Effector memory CD4-positive, alpha-beta T cell (primary cell): Measurements from ENCODE around the gene CKAP4.

ENCODE experiments used
- DNase-seq, 3 donors: peaks; one replicate each; pipeline ENCODE4 v3.0.0-alpha.2; 2020
- H3K27ac ChIP-seq: 2 replicates; pipeline ENCODE4 v1.7.0; 2013; ENCODE audit warnings: mild to moderate bottlenecking, low read length, moderate library complexity; ENCODE audit not compliant: insufficient read depth, poor library complexity, severe bottlenecking
- H3K27me3 ChIP-seq: replicated peaks from 2 replicates; pipeline ENCODE4 v1.7.0; 2013; ENCODE audit warnings: mild to moderate bottlenecking, low read length; ENCODE audit not compliant: insufficient read depth, control insufficient read depth, poor library complexity, severe bottlenecking
- H3K36me3 ChIP-seq: 2 replicates; pipeline ENCODE4 v1.7.0; 2013; ENCODE audit warnings: mild to moderate bottlenecking, low read length, moderate library complexity; ENCODE audit not compliant: control insufficient read depth, insufficient read depth
- H3K4me1 ChIP-seq: 2 replicates; pipeline ENCODE4 v1.7.0; 2013; ENCODE audit warnings: low read length, mild to moderate bottlenecking; ENCODE audit not compliant: control insufficient read depth, insufficient read depth, poor library complexity, severe bottlenecking
- H3K4me3 ChIP-seq: 2 replicates; pipeline ENCODE4 v1.7.0; 2013; ENCODE audit warnings: low read length, low read depth, mild to moderate bottlenecking; ENCODE audit not compliant: insufficient read depth, poor library complexity, severe bottlenecking
- H3K9me3 ChIP-seq: 2 replicates; pipeline ENCODE4 v1.7.0; 2013; ENCODE audit warnings: mild to moderate bottlenecking, low read length, moderate library complexity; ENCODE audit not compliant: control insufficient read depth

Gene CKAP4

DNA sequence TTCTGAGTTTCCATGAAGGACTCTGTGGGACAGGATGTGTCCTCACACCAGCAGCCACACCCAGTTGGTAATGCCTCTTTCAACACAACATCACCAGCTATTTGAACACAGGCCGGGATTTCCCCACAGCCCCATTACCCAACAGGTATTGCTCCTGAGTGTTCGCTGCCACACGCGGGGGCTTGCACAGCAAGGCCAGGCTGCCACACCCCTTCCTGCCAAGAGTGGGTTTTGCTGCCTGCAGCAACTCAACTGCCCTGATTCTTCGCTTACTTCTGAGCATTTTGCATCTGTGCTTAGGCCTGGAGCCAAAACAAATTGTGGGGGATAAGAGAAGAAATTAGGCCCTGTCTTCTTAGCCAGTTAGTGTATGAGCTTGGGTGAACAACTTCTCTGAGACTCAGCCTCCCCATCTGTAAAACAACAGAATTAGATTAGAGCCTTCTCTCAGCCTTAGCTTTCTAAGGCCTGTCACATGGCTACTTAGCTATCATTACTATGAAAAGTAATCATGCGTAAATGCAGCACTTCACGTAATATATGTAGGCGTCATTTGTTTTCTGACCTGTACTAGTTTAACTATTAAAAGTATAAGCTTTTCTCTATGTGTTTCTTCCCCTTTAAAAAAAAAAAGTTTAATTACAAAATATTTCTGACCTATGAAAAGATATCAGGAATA, 20.0 kb downstream of the CKAP4 start:
- no peaks in the 10 kb centered on the region for H3K36me3 ChIP-seq
- H3K4me1 ChIP-seq = peaks cover 15% of the 10 kb centered on the region
- peak; percentile 38 to 45 (median 41) for DNase-seq
- no peak overlapping the region for H3K4me3 ChIP-seq
- no peaks in the 10 kb centered on the region for H3K27me3 ChIP-seq
- no peaks in the 10 kb centered on the region for H3K9me3 ChIP-seq
- H3K27ac ChIP-seq = peak overlapping the region; percentile 73

DNA sequence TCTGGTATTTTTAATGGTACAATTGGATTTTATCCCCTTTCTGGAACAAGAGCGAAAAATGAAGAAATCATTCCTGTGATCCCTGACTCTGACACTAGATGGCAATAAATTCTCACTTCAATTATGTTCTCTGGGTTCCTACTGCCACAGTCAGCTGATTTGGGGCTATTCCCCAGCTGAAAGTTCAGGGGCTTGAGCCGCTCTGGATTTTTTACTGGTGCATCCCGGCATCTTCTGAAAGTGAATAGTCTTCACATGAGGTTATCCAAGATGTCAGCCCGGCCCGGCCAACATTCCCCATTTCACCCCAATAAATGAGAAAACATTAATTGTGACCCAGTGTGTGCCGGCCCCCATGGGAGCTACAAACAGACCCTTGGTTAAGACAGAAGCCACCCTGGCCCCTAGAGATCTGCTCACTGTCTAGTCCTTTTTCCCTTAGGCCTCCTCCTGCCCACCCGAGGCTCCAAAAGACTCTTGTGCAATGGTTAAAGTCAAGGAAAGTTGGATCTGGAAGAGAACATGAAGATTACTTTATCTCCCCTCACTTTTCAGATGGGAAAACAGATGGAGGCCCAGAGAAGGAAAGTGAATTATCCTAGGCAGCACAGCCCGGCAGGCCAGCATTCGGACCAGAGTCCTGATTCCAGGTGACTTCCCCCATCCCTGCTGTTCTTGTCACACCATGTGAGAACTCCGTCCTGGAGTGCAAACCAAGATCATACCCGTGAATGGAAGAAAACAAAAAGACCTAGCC, 20.8 kb downstream of the CKAP4 start:
- Histone ChIP-seq H3K4me3 (no peak overlapping the region), H3K27me3 (no peaks in the 10 kb centered on the region), H3K27ac (peak overlapping the region; percentile 73), H3K36me3 (no peaks in the 10 kb centered on the region), H3K9me3 (no peaks in the 10 kb centered on the region), H3K4me1 (peaks cover 15% of the 10 kb centered on the region)
- DNase-seq = peak in 1 of 3 donors; percentile 6

DNA sequence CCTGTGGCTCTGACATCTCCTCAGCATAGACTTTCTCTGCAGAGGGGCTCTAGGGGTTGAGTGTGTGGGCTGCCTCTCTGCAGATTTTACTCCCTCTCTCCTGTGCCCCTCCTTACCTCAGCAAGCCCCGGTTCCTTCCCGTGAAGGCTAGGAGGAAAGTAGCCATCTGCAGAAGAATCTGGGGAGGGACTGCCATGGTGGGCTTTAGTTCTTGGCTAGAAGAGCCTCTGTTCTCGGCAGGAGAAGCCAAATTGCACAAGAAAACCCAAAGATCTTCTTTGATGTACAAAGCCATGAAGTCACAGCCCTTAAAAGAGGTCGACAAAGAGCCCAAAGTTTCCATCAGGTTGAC, 23.5 kb downstream of the CKAP4 start:
- Histone ChIP-seq H3K4me1 (peaks cover 15% of the 10 kb centered on the region), H3K27me3 (no peaks in the 10 kb centered on the region), H3K4me3 (no peak overlapping the region), H3K27ac (no peak overlapping the region), H3K9me3 (no peaks in the 10 kb centered on the region), H3K36me3 (no peaks in the 10 kb centered on the region)
- no peak for DNase-seq

DNA sequence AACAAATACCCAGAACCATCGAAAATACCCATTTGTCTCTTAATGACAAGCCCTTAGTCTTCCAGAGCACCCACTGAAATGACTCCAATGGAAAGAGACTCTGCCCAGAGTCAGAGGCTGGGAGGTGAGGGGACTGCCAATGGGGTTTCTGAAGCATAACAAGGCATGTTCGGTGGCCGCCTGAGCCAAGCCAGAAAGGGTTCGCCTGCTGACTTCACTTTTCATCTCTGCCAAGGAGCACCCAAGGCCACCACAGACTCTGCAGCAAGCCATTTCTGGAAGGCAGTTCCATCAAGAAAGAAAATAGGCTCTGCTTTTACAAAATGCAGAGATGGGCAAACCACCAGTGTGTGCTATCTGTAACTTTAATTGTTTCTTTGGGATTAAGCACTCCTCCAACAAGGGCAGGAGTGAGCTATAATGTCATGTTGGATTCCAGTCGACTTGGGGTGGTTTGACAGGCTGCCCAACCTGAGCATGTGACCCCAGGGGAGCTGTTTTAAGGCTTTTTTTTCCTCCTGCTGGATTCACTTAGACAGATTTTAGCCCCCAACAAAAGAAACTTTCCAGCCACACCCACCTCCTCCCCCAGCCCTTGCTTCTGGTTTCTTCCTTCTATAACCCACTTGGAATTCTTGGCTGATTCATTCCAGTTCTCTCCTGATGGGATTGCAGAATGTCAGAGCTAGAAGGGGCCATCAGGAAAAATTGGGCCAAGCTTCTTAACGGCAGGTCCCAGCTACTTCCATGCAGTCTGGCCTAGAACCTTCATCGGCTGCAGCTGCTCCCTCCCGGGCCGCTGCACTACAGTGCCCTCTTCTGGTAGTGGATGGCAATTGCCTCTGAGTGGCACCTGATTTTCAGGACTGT, 24.1 kb downstream of the CKAP4 start:
- DNase-seq = peak; percentile 34 to 54 (median 42)
- no peaks in the 10 kb centered on the region for H3K36me3 ChIP-seq
- H3K4me1 ChIP-seq = peaks cover 15% of the 10 kb centered on the region
- H3K9me3 ChIP-seq = no peaks in the 10 kb centered on the region
- H3K27ac ChIP-seq = no peak overlapping the region
- H3K27me3 ChIP-seq = no peaks in the 10 kb centered on the region
- H3K4me3 ChIP-seq = no peak overlapping the region

- Histone ChIP-seq H3K4me3 (no peak overlapping the region), H3K36me3 (no peaks in the 10 kb centered on the region), H3K27ac (no peak overlapping the region), H3K9me3 (no peaks in the 10 kb centered on the region), H3K27me3 (no peaks in the 10 kb centered on the region), H3K4me1 (no peaks in the 10 kb centered on the region)
- DNase-seq = no peak
These were observed 27.3 kb downstream of the CKAP4 start for GRCh38 chr12:106220536-106220935.

- no peaks in the 10 kb centered on the region for H3K27me3 ChIP-seq
- no peaks in the 10 kb centered on the region for H3K4me1 ChIP-seq
- no peaks in the 10 kb centered on the region for H3K9me3 ChIP-seq
- H3K4me3 ChIP-seq = no peak overlapping the region
- H3K36me3 ChIP-seq = no peaks in the 10 kb centered on the region
- DNase-seq = no peak
- H3K27ac ChIP-seq = no peak overlapping the region
These were observed 28.8 kb downstream of the CKAP4 start for GRCh38 chr12:106219043-106219442.

GRCh38 chr12:106217706-106218105, 30.1 kb downstream of the CKAP4 start:
- no peaks in the 10 kb centered on the region for H3K9me3 ChIP-seq
- peaks cover 2% of the 10 kb centered on the region for H3K27me3 ChIP-seq
- H3K27ac ChIP-seq = no peak overlapping the region
- no peaks in the 10 kb centered on the region for H3K36me3 ChIP-seq
- H3K4me3 ChIP-seq = no peak overlapping the region
- DNase-seq = no peak
- no peaks in the 10 kb centered on the region for H3K4me1 ChIP-seq

DNA sequence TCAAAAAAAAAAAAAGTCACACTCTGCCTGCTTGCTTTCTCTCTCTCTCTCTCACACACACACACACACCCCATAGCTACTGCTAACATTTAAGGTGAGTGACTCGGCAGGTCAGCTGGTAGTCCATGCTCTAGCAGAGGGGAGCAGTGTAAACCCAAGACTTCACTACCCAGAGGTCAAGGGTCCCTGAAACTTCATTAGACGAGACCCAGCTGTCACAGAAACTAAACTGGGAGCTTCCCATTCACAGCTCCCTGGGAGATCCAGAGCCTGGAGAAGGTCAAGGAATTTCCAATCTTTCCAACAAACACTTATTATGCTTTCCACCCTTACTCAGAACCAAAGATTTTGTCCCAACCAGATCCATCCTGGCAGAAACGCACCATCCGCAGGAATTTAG, 33.2 kb downstream of the CKAP4 start:
- no peak for DNase-seq
- no peak overlapping the region for H3K27ac ChIP-seq
- H3K9me3 ChIP-seq = no peaks in the 10 kb centered on the region
- no peaks in the 10 kb centered on the region for H3K36me3 ChIP-seq
- H3K4me1 ChIP-seq = no peaks in the 10 kb centered on the region
- no peak overlapping the region for H3K4me3 ChIP-seq
- peaks cover 2% of the 10 kb centered on the region for H3K27me3 ChIP-seq

- H3K27me3 ChIP-seq = peaks cover 2% of the 10 kb centered on the region
- no peak overlapping the region for H3K4me3 ChIP-seq
- no peak for DNase-seq
- H3K4me1 ChIP-seq = no peaks in the 10 kb centered on the region
- H3K36me3 ChIP-seq = no peaks in the 10 kb centered on the region
- H3K27ac ChIP-seq = no peak overlapping the region
- no peaks in the 10 kb centered on the region for H3K9me3 ChIP-seq
These were observed 34.2 kb downstream of the CKAP4 start for GRCh38 chr12:106213662-106214061.

GRCh38 chr12:106211973-106212372, 35.8 kb downstream of the CKAP4 start:
- no peaks in the 10 kb centered on the region for H3K4me1 ChIP-seq

More at GRCh38 chr12:106211973-106212372, 35.8 kb downstream of the CKAP4 start:
- no peak for DNase-seq
- H3K27ac ChIP-seq = no peak overlapping the region
- no peak overlapping the region for H3K4me3 ChIP-seq
- no peaks in the 10 kb centered on the region for H3K36me3 ChIP-seq
- H3K27me3 ChIP-seq = peaks cover 2% of the 10 kb centered on the region
- H3K9me3 ChIP-seq = no peaks in the 10 kb centered on the region
